ENCODE results near the gene NKAPL. TPM values are rescaled to one million over a fixed set of nuclear protein-coding genes. Genes with fewer than 3 reads are reported as not detected.

The NKAPL gene
- total RNA-seq, 1 donor, result 1.1 TPM

DNA sequence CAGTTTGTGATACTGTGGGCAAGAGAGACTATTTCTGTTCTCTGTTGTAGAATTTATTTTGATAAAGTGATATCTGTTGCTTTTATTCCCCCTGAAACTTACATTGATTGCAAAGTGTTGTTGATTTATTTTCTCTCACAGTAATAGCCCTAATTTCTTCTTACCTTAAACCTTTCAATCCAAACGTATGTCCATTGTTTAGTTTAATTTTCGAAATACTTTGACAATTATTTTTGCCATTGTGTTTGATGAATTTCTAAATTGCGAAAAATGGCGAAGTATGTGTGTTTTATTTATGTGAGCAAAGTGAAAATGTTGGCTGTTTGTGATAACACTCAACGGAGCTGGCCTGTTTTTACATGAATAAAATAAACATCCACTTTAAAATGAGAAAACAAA is 7.5 kb downstream of the NKAPL start:
- Histone ChIP-seq H3K27ac (ENCODE audit: low read depth, low read length) (peak overlapping the region; percentile 77), H4K20me1 (ENCODE audit: insufficient read depth, low read length) (no peaks in the 10 kb centered on the region), H3K4me1 (ENCODE audit: insufficient read depth, low read length) (peaks cover 11% of the 10 kb centered on the region), H2AFZ (ENCODE audit: low read length) (peak overlapping the region; percentile 94), H3K79me2 (ENCODE audit: insufficient read depth, low read length) (peaks cover 31% of the 10 kb centered on the region), H3K9me3 (ENCODE audit: low read depth, low read length) (no peaks in the 10 kb centered on the region), H3K27me3 (ENCODE audit: insufficient read depth, low read length) (no peaks in the 10 kb centered on the region), H3K36me3 (ENCODE audit: insufficient read depth, low read length) (no peaks in the 10 kb centered on the region), H3K4me3 (ENCODE audit: insufficient read depth, low read length) (peak overlapping the region; percentile 81), H3K4me2 (ENCODE audit: insufficient read depth, low read length) (peak overlapping the region; percentile 96)
- no peak for DNase-seq (ENCODE audit: insufficient read length, low spot score, missing footprints)
- TF ChIP-seq, protein P1, sequence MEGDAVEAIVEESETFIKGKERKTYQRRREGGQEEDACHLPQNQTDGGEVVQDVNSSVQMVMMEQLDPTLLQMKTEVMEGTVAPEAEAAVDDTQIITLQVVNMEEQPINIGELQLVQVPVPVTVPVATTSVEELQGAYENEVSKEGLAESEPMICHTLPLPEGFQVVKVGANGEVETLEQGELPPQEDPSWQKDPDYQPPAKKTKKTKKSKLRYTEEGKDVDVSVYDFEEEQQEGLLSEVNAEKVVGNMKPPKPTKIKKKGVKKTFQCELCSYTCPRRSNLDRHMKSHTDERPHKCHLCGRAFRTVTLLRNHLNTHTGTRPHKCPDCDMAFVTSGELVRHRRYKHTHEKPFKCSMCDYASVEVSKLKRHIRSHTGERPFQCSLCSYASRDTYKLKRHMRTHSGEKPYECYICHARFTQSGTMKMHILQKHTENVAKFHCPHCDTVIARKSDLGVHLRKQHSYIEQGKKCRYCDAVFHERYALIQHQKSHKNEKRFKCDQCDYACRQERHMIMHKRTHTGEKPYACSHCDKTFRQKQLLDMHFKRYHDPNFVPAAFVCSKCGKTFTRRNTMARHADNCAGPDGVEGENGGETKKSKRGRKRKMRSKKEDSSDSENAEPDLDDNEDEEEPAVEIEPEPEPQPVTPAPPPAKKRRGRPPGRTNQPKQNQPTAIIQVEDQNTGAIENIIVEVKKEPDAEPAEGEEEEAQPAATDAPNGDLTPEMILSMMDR (IDR thresholded peaks at IDR 0.05; ENCODE audit: extremely low read depth, low read depth, low read length), result no peak

DNA sequence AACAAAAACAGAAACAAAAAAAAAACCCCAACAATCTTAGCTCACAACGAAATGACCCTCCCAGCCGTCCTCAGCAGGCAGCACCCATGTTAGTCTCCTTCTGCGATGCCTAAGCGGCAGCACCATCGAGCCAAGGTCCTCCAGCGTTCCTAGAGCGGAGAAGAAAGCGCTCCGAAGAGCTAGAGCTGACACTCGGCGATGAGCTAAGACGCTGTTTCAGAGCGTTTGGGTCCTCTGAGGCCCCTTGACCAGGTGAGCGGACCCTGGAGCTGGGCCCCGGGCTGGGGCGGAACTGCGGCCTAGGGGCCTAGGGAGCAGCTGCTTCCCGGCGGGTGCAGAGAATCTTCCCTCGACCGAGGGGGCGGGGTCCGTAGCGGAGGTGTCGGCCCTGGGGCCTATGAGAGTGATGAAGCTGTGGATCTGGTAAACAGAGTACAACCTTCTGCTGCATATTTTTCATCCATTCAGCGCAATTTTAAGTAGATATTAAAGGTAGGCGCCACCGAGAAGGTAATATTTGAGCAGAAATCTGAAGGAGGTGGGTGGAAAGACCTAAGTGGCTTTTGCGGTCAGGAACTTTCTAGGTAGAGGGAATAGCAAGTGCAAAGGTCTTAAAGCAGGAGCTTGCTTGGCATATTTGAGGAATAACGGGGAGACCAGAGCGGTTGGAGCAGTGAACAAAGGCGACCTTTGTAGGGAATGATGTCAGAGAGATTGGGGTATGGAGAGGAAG is 8.0 kb downstream of the NKAPL start, which contains the start of gene ZSCAN26:
Gene ZSCAN26, plus strand, starts transcription at position 182 of the 733 bp plus-strand sequence. CDS start 4,777 bp downstream, outside the sequence.
- no peaks in the 10 kb centered on the region for H3K27me3 ChIP-seq (ENCODE audit: insufficient read depth, low read length)
- peak within 1 kb of the TSS; percentile 77 for H3K27ac ChIP-seq (ENCODE audit: low read depth, low read length)
- no peaks in the 10 kb centered on the region for H4K20me1 ChIP-seq (ENCODE audit: insufficient read depth, low read length)
- H3K4me2 ChIP-seq (ENCODE audit: insufficient read depth, low read length), result peak within 1 kb of the TSS; percentile 96
- peaks cover 33% of the 10 kb centered on the region for H3K79me2 ChIP-seq (ENCODE audit: insufficient read depth, low read length)
- peak within 1 kb of the TSS; percentile 81 for H3K4me3 ChIP-seq (ENCODE audit: insufficient read depth, low read length)
- H3K9me3 ChIP-seq (ENCODE audit: low read depth, low read length), result no peaks in the 10 kb centered on the region
- peak; percentile 86 for DNase-seq (ENCODE audit: insufficient read length, low spot score, missing footprints)
- peak within 1 kb of the TSS; percentile 94 for H2AFZ ChIP-seq (ENCODE audit: low read length)
- H3K4me1 ChIP-seq (ENCODE audit: insufficient read depth, low read length), result peaks cover 11% of the 10 kb centered on the region
- TF ChIP-seq, protein P1 (IDR thresholded peaks at IDR 0.05; ENCODE audit: extremely low read depth, low read depth, low read length), result no peak
- peaks cover 4% of the 10 kb centered on the region for H3K36me3 ChIP-seq (ENCODE audit: insufficient read depth, low read length)

DNA sequence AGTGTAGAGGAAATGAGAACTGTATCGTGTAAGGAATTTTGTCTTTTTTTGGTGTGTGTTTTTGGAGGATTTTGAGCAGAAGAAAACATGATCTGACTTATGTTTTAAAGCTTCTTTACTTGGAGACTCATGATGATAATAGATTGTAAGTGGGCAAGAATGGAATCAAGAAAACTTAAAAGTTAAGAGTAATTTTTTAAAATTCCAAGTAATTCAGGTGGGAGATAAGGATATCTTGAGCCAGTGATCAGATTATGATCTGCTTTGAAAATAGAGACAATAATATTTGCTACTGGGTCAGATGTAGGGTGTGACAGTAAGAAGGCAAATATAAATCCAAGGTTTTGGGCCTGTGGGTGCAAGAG is 8.6 kb downstream of the NKAPL start:
- no peak for DNase-seq (ENCODE audit: insufficient read length, low spot score, missing footprints)

DNA sequence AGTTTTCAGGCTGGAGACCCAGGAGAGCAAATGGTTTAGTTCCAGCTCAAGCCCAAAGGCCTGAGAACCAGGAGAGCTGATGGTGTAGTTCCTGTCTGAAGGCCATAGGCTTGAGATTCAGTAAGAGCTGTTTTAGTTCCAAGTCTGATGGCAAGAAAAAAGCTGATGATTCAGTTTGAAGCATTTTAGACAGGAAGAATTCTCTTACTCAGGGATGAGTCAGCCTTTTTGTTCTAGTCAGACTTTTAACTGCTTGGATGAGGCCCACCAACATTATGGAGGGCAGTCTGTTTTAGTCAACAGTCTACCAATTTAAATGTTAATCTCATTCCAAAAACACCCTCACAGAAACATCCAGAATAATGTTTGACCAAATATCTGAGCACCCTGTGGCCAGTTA is 10.4 kb downstream of the NKAPL start:
- TF ChIP-seq, protein P1 (IDR thresholded peaks at IDR 0.05; ENCODE audit: extremely low read depth, low read depth, low read length), result no peak
- Histone ChIP-seq H2AFZ (ENCODE audit: low read length) (no peak overlapping the region), H3K4me2 (ENCODE audit: insufficient read depth, low read length) (no peak overlapping the region), H3K9me3 (ENCODE audit: low read depth, low read length) (no peaks in the 10 kb centered on the region), H3K36me3 (ENCODE audit: insufficient read depth, low read length) (peaks cover 26% of the 10 kb centered on the region), H3K79me2 (ENCODE audit: insufficient read depth, low read length) (peaks cover 33% of the 10 kb centered on the region), H3K27me3 (ENCODE audit: insufficient read depth, low read length) (no peaks in the 10 kb centered on the region), H3K4me3 (ENCODE audit: insufficient read depth, low read length) (no peak overlapping the region), H3K4me1 (ENCODE audit: insufficient read depth, low read length) (peaks cover 11% of the 10 kb centered on the region), H3K27ac (ENCODE audit: low read depth, low read length) (peak overlapping the region; percentile 48), H4K20me1 (ENCODE audit: insufficient read depth, low read length) (no peaks in the 10 kb centered on the region)
- peak; percentile 85 for DNase-seq (ENCODE audit: insufficient read length, low spot score, missing footprints)

More for the DNA sequence above, 8.6 kb downstream of the NKAPL start:
- H3K4me1 ChIP-seq (ENCODE audit: insufficient read depth, low read length), result peaks cover 11% of the 10 kb centered on the region
- H3K4me2 ChIP-seq (ENCODE audit: insufficient read depth, low read length), result peak overlapping the region; percentile 96
- no peaks in the 10 kb centered on the region for H3K9me3 ChIP-seq (ENCODE audit: low read depth, low read length)
- H2AFZ ChIP-seq (ENCODE audit: low read length), result peak overlapping the region; percentile 94
- TF ChIP-seq, protein P1 (IDR thresholded peaks at IDR 0.05; ENCODE audit: extremely low read depth, low read depth, low read length), result no peak
- no peaks in the 10 kb centered on the region for H4K20me1 ChIP-seq (ENCODE audit: insufficient read depth, low read length)
- H3K36me3 ChIP-seq (ENCODE audit: insufficient read depth, low read length), result peaks cover 10% of the 10 kb centered on the region
- H3K27me3 ChIP-seq (ENCODE audit: insufficient read depth, low read length), result no peaks in the 10 kb centered on the region
- H3K4me3 ChIP-seq (ENCODE audit: insufficient read depth, low read length), result peak overlapping the region; percentile 81
- H3K27ac ChIP-seq (ENCODE audit: low read depth, low read length), result peak overlapping the region; percentile 77
- H3K79me2 ChIP-seq (ENCODE audit: insufficient read depth, low read length), result peaks cover 33% of the 10 kb centered on the region

Data from osteoblast (primary cell).